Measurements from ENCODE around the gene CENPP.

- TF ChIP-seq, protein P1, sequence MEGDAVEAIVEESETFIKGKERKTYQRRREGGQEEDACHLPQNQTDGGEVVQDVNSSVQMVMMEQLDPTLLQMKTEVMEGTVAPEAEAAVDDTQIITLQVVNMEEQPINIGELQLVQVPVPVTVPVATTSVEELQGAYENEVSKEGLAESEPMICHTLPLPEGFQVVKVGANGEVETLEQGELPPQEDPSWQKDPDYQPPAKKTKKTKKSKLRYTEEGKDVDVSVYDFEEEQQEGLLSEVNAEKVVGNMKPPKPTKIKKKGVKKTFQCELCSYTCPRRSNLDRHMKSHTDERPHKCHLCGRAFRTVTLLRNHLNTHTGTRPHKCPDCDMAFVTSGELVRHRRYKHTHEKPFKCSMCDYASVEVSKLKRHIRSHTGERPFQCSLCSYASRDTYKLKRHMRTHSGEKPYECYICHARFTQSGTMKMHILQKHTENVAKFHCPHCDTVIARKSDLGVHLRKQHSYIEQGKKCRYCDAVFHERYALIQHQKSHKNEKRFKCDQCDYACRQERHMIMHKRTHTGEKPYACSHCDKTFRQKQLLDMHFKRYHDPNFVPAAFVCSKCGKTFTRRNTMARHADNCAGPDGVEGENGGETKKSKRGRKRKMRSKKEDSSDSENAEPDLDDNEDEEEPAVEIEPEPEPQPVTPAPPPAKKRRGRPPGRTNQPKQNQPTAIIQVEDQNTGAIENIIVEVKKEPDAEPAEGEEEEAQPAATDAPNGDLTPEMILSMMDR (IDR thresholded peaks at IDR 0.05; ENCODE audit: low read length): no peak
- TF ChIP-seq EZH2 (optimal IDR thresholded peaks at IDR 0.05; ENCODE audit: low read depth, low read length) (no peak), EZH2phosphoT487 (IDR thresholded peaks at IDR 0.05; ENCODE audit: low read length) (no peak)
These were observed 293 bp downstream of the CENPP start for GRCh38 chr9:92325991-92326500.

Measured in MM.1S (cell line).